NOMO-1 (cell line): ENCODE data around the gene CSMD2.
"Not testable (repeated sequence)": the region's sequence is repeated elsewhere in the genome, so short reads cannot be mapped to it uniquely, and the experiment has no call there.

Experiments used
- DNase-seq, 2 experiments: peaks; one replicate each; lab custom pipeline; 2025; ENCODE audit not compliant: unreplicated experiment in 2 of 2; lab: John Stamatoyannopoulos, UW

The CSMD2 gene

GRCh38 chr1:34164771-34165391 is at the start of gene CSMD2:
Gene CSMD2, minus strand, starts transcription at chr1:34165230. Its CDS starts 133 bp downstream, at chr1:34165097.
- no peak for DNase-seq

- DNase-seq, result no peak
Measured at GRCh38 chr1:34213956-34214355, 48.9 kb upstream of the CSMD2 start.

GRCh38 chr1:34212673-34213072 is 47.6 kb upstream of the CSMD2 start:
- no peak for DNase-seq

- no peak for DNase-seq
Measured at GRCh38 chr1:34199927-34200326, 34.9 kb upstream of the CSMD2 start.

- DNase-seq, result no peak
Measured at GRCh38 chr1:34192621-34193020, 27.6 kb upstream of the CSMD2 start.

GRCh38 chr1:34190692-34191091 is 25.7 kb upstream of the CSMD2 start:
- peak; percentile 76 to 89 for DNase-seq

- DNase-seq, result no peak
Measured at GRCh38 chr1:34188985-34189384, 24.0 kb upstream of the CSMD2 start.

GRCh38 chr1:34188418-34188817 is 23.4 kb upstream of the CSMD2 start:
- DNase-seq, result no peak

- no peak for DNase-seq
Measured at GRCh38 chr1:34186741-34187494, 21.9 kb upstream of the CSMD2 start.

- DNase-seq, result not testable (repeated sequence)
Measured at GRCh38 chr1:34183381-34183780, 18.4 kb upstream of the CSMD2 start.

GRCh38 chr1:34178072-34178471 is 13.0 kb upstream of the CSMD2 start:
- no peak for DNase-seq

- no peak for DNase-seq
Measured at GRCh38 chr1:34176830-34177603, 12.0 kb upstream of the CSMD2 start, which contains the start of gene C1orf94. Gene C1orf94, plus strand, starts transcription at chr1:34176907. Its CDS starts 883 bp downstream, at chr1:34177790.

- no peak for DNase-seq
Measured at GRCh38 chr1:34175744-34176143, 10.7 kb upstream of the CSMD2 start.

- DNase-seq, result no peak
Measured at GRCh38 chr1:34167389-34167788, 2.4 kb upstream of the CSMD2 start.

GRCh38 chr1:34166625-34167361 is 1.8 kb upstream of the CSMD2 start:
- DNase-seq, result no peak

GRCh38 chr1:34166191-34166624 is 1.2 kb upstream of the CSMD2 start:
- DNase-seq, result no peak

GRCh38 chr1:34165422-34165921 is 442 bp upstream of the CSMD2 start:
- no peak for DNase-seq

GRCh38 chr1:34163792-34164731 is 968 bp downstream of the CSMD2 start:
- DNase-seq, result peak in 1 of 2 experiments; percentile 4
